Activated naive CD8-positive, alpha-beta T cell treated with anti-CD3 and anti-CD28 coated beads, Interleukin-2, amount 50 U/mL, for 16 hours (primary cell): ENCODE data around the gene COQ8A.
"Not testable (repeated sequence)": the region's sequence is repeated elsewhere in the genome, so short reads cannot be mapped to it uniquely, and the experiment has no call there.

Experiments used
- DNase-seq: peaks from one replicate; pipeline ENCODE4 v3.0.0-alpha.2; 2020; ENCODE audit warnings: low read depth, low spot score

Gene COQ8A

DNA sequence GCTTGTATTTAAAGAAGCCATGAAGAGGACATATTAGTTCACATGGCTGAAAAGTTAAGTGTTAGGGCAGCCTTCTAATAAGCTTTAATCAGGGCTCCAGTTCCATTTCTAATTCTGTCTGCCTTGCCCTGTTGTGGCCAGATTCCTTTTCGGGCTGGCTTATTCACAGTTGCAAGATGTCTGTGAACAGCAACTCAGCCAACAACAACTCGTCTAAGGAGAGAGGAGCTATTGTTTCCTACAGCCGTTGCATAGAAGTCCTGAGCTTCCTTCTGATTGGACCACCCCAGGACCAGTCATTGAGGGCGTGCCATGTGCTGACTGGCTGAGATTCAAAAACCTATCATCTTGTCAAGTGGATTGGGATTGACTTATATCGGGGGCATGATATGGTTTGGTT, 18.6 kb upstream of the COQ8A start:
- no peak for DNase-seq

DNA sequence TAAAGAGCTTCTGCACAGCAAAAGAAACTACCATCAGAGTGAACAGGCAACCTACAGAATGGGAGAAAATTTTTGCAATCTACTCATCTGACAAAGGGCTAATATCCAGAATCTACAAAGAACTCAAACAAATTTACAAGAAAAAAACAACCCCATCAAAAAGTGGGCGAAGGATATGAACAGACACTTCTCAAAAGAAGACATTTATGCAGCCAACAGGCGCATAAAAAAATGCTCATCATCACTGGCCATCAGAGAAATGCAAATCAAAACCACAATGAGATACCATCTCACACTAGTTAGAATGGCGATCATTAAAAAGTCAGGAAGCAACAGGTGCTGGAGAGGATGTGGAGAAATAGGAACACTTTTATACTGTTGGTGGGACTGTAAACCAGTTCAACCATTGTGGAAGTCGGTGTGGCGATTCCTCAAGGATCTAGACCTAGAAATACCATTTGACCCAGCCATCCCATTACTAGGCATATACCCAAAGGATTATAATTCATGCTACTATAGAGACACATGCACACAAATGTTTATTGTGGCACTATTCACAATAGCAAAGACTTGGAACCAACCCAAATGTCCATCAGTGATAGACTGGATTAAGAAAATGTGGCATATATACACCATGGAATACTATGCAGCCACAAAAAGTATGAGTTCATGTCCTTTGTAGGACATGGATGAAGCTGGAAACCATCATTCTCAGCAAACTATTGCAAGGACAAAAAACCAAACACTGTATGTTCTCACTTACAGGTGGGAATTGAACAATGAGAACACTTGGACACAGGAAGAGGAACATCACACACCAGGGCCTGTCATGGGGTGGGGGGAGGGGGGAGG, 10.6 kb upstream of the COQ8A start:
- DNase-seq = not testable (repeated sequence)

DNA sequence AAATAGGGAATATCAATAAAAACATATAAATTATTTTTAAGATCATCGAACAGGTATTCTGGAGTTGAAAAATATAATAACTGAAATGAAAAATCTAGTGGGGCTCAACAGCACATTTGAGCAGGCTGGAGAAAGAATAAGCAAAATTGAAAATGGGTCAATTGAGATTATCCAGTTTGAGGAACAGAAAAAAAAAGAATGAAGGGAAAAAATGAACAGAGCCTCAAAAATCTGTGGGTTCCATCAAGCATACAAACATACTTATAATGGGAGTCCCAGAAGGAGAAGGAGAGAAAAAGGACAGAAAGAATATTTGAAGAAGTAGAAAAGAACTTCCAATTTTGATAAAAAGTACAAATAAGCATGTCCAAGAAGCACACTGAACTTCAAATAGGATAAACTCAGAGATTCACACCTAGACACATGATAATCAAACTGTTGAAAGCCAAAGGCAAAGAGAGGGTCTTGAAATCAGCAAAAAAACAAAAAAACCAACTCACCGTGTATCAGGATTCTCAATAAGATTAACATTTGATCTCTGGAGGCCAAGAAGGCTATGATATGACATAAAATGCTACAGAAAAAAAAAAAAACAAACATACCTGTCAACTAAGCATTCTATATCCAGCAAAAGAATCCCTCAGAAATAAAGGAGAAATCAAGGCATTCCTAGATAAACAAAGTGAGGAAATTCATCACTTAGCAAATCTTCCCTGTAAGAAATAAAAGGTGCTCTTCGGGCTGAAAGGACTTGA, 5.4 kb upstream of the COQ8A start:
- DNase-seq = no peak

- no peak for DNase-seq
Observed at GRCh38 chr1:226937940-226938725, 2.0 kb upstream of the COQ8A start.

DNA sequence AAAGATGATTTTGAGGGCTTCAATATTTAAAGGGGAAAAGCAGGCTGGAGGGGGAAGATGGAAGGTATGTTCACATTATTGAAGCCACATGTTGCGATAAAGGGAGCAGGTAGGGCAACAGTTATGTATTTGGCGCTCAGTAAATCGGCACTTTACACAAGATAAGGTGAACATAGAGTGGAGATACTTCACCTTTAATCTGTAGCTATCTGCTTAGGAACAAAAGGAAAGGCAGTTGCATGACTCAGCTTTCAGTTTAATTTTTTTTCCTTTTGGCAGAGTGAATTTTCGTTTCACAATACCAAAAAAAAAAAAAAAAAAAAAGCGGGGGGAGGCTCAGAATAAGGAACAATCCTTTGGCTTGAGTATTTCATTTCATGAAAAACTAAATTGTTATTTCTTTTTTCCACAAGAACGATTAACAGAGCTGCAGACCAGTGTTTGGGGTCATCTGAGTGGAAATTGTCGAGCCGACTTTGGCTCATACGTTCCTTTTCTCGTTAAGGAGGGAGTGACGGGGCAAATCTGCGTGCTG, 1.1 kb upstream of the COQ8A start:
- no peak for DNase-seq

DNA sequence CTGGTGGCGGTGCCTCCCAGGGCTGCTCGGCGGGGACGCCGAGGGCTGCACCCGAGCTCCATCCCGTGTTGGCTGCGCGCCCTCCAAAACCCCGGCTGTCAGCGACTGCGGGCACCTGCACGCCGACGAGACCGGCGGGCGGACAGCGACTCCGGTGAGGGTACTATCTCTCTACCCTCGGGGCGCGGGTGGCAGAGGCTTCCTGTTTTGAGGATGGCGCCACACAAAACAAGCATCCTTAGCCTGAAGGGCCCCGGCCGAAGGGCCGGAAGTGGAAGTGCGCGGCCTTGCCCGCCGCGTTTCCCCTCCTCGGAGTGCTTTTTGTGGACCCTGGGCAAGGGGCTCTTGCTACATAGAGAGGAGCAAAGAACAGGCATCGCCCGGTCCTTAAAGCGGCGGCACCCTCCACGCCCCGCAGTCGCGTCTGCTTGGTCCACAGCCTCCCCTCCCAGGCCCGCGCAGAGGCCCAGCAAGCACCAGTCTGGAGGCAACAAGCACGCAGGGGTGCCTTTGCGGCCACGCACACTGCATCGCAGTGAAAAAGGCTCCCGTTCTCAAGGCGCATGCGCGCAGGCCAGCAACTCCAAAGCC, 561 bp upstream of the COQ8A start:
- peak; percentile 9 for DNase-seq

- DNase-seq = no peak
Observed at GRCh38 chr1:226940806-226941067, 643 bp downstream of the COQ8A start.

- no peak for DNase-seq
Observed at GRCh38 chr1:226942392-226942791, 2.3 kb downstream of the COQ8A start.

DNA sequence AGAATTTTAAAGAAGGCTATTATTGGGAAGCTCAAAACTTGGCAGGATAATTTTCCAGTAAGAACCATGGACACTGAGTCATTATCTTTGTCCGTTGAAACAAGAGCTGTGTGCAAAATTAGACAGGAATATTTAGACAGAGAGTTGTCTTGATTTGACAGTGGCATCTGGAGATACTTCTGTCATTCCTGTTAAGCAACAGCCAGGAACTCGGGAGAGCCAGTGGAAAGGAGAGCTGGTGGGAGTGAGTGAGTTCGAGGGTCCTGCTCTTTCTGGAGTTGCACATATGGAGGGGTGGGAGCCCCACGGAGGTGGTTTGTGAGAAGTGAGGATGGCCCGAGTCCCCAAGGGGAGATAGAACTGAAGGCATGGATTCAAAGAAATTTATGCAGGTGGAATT, 3.1 kb downstream of the COQ8A start:
- no peak for DNase-seq

GRCh38 chr1:226943927-226944326, 3.8 kb downstream of the COQ8A start:
- no peak for DNase-seq

GRCh38 chr1:226945106-226945857, 5.2 kb downstream of the COQ8A start:
- DNase-seq = no peak

DNA sequence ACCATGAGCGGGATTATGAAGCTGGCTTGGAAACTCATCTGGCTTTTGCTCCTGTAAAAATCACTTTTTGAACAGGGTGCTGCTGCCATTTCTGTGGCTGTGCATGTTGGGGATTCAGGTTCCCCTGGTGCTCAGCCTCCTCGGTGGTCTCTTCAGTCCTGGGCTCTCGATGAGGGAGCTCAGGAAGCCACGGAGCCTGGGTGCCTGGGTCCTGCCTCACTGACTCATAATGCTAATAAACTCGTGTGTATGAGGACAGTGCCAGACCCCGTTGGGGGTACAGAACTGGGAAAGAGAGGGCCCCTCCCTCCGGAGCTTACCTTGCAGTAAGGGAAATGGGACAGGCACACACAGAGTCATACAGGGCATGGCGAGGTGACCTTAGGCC, 5.8 kb downstream of the COQ8A start:
- no peak for DNase-seq

- DNase-seq = no peak
Observed at GRCh38 chr1:226946285-226946684, 6.2 kb downstream of the COQ8A start.

DNA sequence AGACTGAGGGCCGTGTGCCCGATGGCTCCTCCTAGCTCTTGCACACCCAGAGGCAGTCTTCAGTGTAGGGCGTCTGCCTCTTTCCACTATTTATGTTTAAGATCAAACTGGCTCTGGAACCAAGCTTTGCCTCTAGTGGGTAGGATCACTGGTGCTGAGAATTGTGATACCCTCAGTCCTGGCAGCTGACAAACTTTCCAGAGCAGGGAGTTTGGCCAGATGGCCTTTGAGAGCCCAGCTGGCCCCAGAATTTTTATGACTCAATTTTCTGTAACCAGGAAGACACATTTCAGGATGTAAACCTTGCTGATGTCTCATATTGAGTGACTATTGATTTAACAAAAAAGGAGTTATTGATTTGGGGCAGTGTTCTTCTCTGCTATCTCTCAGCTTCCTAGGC, 6.7 kb downstream of the COQ8A start:
- no peak for DNase-seq

DNA sequence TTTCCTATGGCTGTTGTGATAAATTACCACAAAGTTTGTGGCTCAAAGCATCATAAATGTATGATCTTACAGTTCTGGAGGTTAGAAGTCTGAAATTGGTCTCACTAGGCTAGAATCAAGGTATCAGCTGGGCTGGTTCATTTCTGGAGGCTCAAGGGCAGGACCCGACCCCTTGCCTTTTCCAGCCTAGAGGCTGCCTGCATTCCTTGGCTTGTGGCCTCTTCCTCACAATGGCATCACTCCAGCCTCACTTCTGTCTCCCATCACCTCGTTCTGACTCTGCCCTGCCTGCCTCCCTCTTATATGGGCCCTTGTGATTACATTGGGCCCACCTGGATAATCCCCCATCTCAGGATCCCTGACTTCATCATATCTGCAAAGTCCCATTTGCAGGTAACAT, 8.0 kb downstream of the COQ8A start:
- DNase-seq = no peak

DNA sequence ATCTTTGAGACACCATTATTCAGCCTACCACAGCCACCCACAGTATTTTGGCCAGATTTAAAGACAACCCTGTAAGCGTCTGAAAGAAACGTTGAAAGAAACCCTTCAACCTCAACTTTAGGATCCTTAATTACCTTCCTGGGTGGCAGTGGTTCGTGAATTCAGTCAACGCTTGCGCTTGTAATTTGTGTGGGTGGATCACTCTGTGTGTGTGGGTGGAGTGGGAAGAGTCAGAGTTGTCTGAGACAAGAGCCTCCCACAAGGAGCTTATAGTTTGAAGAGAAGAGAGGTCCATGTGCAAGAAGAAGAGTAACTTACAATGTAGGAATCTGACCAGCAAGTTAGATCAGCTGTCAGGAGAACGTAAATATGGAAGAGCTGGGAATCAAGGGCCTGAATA, 8.4 kb downstream of the COQ8A start:
- no peak for DNase-seq

- no peak for DNase-seq
Observed at GRCh38 chr1:226948996-226949395, 8.9 kb downstream of the COQ8A start.

GRCh38 chr1:226949401-226949800, 9.3 kb downstream of the COQ8A start:
- no peak for DNase-seq

GRCh38 chr1:226950316-226950715, 10.2 kb downstream of the COQ8A start:
- no peak for DNase-seq

GRCh38 chr1:226950871-226951270, 10.8 kb downstream of the COQ8A start:
- no peak for DNase-seq
